ENCODE data around the gene HOXA5. TPM values are rescaled to one million over a fixed set of nuclear protein-coding genes. Genes with fewer than 3 reads are reported as not detected.

The HOXA5 gene
- total RNA-seq, 2 experiments from 2014 or later = 3.4 to 7.4 TPM

- no peaks in the 10 kb centered on the region for H3K9me2 ChIP-seq (ENCODE audit: insufficient read depth, low read length)
- no peaks in the 10 kb centered on the region for H3K9me3 ChIP-seq (ENCODE audit: low read length)
- no peak for DNase-seq (ENCODE audit: low spot score)
- no peaks in the 10 kb centered on the region for H3K4me1 ChIP-seq (ENCODE audit: insufficient read depth, low read length, poor library complexity, severe bottlenecking)
- H3K4me2 ChIP-seq (ENCODE audit: low read length) = no peak overlapping the region
- no peak overlapping the region for H3K4me3 ChIP-seq (ENCODE audit: low read depth, low read length, poor library complexity, severe bottlenecking)
- intact Hi-C loops (cut with micrococcal nuclease; ENCODE audit: unreplicated experiment) = no loop called here
- POLR2A ChIA-PET = no interaction called here
- no peaks in the 10 kb centered on the region for H3K79me2 ChIP-seq (ENCODE audit: insufficient read depth, low read depth, low read length)
- CTCF ChIA-PET (ENCODE audit: unreplicated experiment) = no interaction called here
- no peaks in the 10 kb centered on the region for H3K36me3 ChIP-seq (ENCODE audit: insufficient read depth, low read length)
- H2AFZ ChIP-seq (ENCODE audit: low read length) = no peak overlapping the region
- no TSS peak for BruUV-seq (replicated peaks)
- TF ChIP-seq EZH2phosphoT487 (IDR thresholded peaks at IDR 0.05; ENCODE audit: borderline replicate concordance, low read depth, low read length) (no peak), CTCF (conservative IDR thresholded peaks at IDR 0.05; ENCODE audit: low read length) (no peak)
- H3K27ac ChIP-seq (ENCODE audit: low read depth, low read length, poor library complexity, severe bottlenecking) = no peak overlapping the region
- H4K20me1 ChIP-seq (ENCODE audit: insufficient read depth, low read length) = no peaks in the 10 kb centered on the region
Measured at GRCh38 chr7:27121684-27122076, 21.8 kb downstream of the HOXA5 start.

- no peaks in the 10 kb centered on the region for H3K79me2 ChIP-seq (ENCODE audit: insufficient read depth, low read depth, low read length)
Measured at GRCh38 chr7:27119412-27119911, 24.0 kb downstream of the HOXA5 start.

More at GRCh38 chr7:27119412-27119911, 24.0 kb downstream of the HOXA5 start:
- BruUV-seq (replicated peaks) = no TSS peak
- ChIA-PET CTCF (ENCODE audit: unreplicated experiment) (no interaction called here), POLR2A (interaction anchor here (0.6 to 1.0 kb wide), 2 partner anchors 11 to 29 kb away, joined by 3 to 4 read pairs; partner anchors contain the start of gene HOXA4)
- H3K4me1 ChIP-seq (ENCODE audit: insufficient read depth, low read length, poor library complexity, severe bottlenecking) = no peaks in the 10 kb centered on the region
- H3K4me2 ChIP-seq (ENCODE audit: low read length) = no peak overlapping the region
- TF ChIP-seq CTCF (conservative IDR thresholded peaks at IDR 0.05; ENCODE audit: low read length) (no peak), EZH2phosphoT487 (IDR thresholded peaks at IDR 0.05; ENCODE audit: borderline replicate concordance, low read depth, low read length) (no peak)
- intact Hi-C loops (cut with micrococcal nuclease; ENCODE audit: unreplicated experiment) = no loop called here
- no peaks in the 10 kb centered on the region for H4K20me1 ChIP-seq (ENCODE audit: insufficient read depth, low read length)
- DNase-seq (ENCODE audit: low spot score) = no peak
- H3K9me2 ChIP-seq (ENCODE audit: insufficient read depth, low read length) = no peaks in the 10 kb centered on the region
- no peak overlapping the region for H2AFZ ChIP-seq (ENCODE audit: low read length)
- H3K27ac ChIP-seq (ENCODE audit: low read depth, low read length, poor library complexity, severe bottlenecking) = no peak overlapping the region
- H3K4me3 ChIP-seq (ENCODE audit: low read depth, low read length, poor library complexity, severe bottlenecking) = no peak overlapping the region
- no peaks in the 10 kb centered on the region for H3K36me3 ChIP-seq (ENCODE audit: insufficient read depth, low read length)
- no peaks in the 10 kb centered on the region for H3K9me3 ChIP-seq (ENCODE audit: low read length)

Data from OCI-LY7 (cell line).